Kidney (tissue), 14 donors: ENCODE measurements around the gene CRACDL. TPM values are rescaled to one million over a fixed set of nuclear protein-coding genes. Genes with fewer than 3 reads are reported as not detected.

Source experiments
- DNase-seq, 5 donors: peaks; one replicate each; pipeline ENCODE4 v3.0.0-alpha.2; 2013 to 2020
- FAIRE-seq: peaks from 2 replicates; lab custom pipeline; 2012; peaks lifted over from hg19 to GRCh38; lab: Jason Lieb, UNC
- H3K27ac ChIP-seq, 2 donors: one replicate each; pipeline ENCODE4 v1.7.0; 2013; ENCODE audit warnings: low read depth in 2 of 2, low read length in 2 of 2, inconsistent platforms in 1 of 2
- H3K27me3 ChIP-seq: one replicate; pipeline ENCODE4 v1.7.1; 2013; ENCODE audit warnings: low read length, inconsistent platforms; ENCODE audit not compliant: control insufficient read depth, insufficient read depth
- H3K36me3 ChIP-seq, 3 donors: one replicate each; pipeline versions ENCODE4 v1.7.0 to v1.7.1; 2013; ENCODE audit warnings: low read length in 3 of 3, control low read depth in 1 of 3, inconsistent platforms in 1 of 3; ENCODE audit not compliant: insufficient read depth in 3 of 3, control insufficient read depth in 2 of 3
- H3K4me1 ChIP-seq, 3 donors: one replicate each; pipeline versions ENCODE4 v1.7.0 to v1.7.1; 2013; ENCODE audit warnings: low read length in 3 of 3, inconsistent platforms in 1 of 3, low read depth in 1 of 3; ENCODE audit not compliant: control insufficient read depth in 2 of 3, insufficient read depth in 2 of 3
- H3K4me3 ChIP-seq, 3 donors: one replicate each; pipeline versions ENCODE4 v1.7.0 to v1.8.1; 2013; ENCODE audit warnings: low read length in 3 of 3, control low read depth in 1 of 3, inconsistent platforms in 1 of 3
- H3K9ac ChIP-seq, 3 donors: one replicate each; pipeline versions ENCODE4 v1.7.0 to v1.7.1; 2013; ENCODE audit warnings: low read length in 3 of 3, control low read depth in 1 of 3, inconsistent platforms in 1 of 3
- H3K9me3 ChIP-seq, 3 donors: one replicate each; pipeline versions ENCODE4 v1.7.0 to v1.7.1; 2013; ENCODE audit warnings: low read length in 3 of 3, control low read depth in 1 of 3, inconsistent platforms in 1 of 3; ENCODE audit not compliant: control insufficient read depth in 2 of 3, insufficient read depth in 1 of 3
- intact Hi-C: fragments of 100-400 bp; cut with DNase I; formaldehyde crosslinking; loops from one replicate; pipeline ENCODE4 v1.11.1; 2022
- polyA plus RNA-seq: library from polyadenylated mRNA; stranded (reverse); fragments of 350-450 nt; fragmentation: Illumina TruSeq; extraction: RNeasy Lipid Tissue Mini Kit (QIAGEN cat#74804); gene quantifications from one replicate; pipeline ENCODE4 v1.2.3, GENCODE V29; 2014; ENCODE audit warnings: low read depth, low replicate concordance; ENCODE audit not compliant: insufficient read depth
- total RNA-seq: library from RNA; stranded (reverse); fragmentation: NEBNext Ultra II Directional; extraction: Animal tissue kit (Norgen Biotek cat#: 25700); gene quantifications from one replicate; pipeline ENCODE4 v1.2.1, GENCODE V29; 2021
- TF ChIP-seq, protein P1 (sequence below): IDR thresholded peaks from 3 replicates; pipeline ENCODE4 v1.5.1; 2012; ENCODE audit warnings: mild to moderate bottlenecking, moderate library complexity, borderline replicate concordance; ENCODE audit not compliant: insufficient read depth; ENCODE audit errors: extremely low read depth
- donor health status: control.
- donor health status: control.
- donor health status: control.
- donor health status: control.
- donor health status: control.
- donor health status: DM: yes; HTN: yes; CAD: no.
- donor health status: Normal renal cell carcinoma (clear cell type).

Gene CRACDL
- total and polyA plus RNA-seq, 2 donors from 2014 or later, result 4.3 to 14.8 TPM

DNA sequence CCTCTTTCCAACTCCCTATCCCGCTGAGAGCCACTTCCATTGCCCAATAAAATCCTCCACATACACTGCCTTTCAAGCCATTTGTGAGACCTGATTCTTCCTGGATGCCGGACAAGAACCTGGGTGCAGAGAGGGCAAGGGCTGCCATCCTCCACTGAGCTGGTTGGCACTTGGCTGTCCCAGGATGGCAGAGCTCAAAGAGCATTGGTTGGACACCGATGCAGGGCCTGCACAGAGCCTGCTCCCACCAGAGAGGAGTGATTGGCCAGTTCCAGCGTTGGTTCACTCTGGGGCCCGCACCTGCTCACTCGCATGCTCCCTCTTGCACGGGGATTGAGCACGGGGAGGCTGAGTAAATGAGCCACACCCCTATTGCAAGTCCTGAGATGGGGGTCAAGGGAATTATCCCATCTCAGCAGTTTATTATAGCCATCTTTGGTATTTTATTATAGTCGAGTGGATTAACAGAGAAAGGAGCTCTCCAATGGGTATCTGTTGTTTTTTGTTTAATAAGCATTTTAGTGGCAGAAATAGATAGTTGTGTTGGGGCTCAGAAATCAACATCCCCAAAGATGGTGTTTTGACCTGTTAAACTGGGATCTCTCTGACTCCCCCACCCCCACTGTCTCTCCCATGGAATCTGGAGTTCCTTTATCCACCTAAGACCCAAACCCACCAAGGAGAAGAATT is 185.3 kb downstream of the CRACDL start:
- Histone ChIP-seq H3K4me1 (no peaks in the 10 kb centered on the region), H3K27me3 (no peaks in the 10 kb centered on the region), H3K9ac (no peak overlapping the region), H3K9me3 (no peaks in the 10 kb centered on the region), H3K4me3 (no peak overlapping the region), H3K36me3 (no peaks in the 10 kb centered on the region), H3K27ac (no peak overlapping the region)
- DNase-seq (no peak), FAIRE-seq (no peak)
- intact Hi-C loops, result no loop called here
- TF ChIP-seq, protein P1, sequence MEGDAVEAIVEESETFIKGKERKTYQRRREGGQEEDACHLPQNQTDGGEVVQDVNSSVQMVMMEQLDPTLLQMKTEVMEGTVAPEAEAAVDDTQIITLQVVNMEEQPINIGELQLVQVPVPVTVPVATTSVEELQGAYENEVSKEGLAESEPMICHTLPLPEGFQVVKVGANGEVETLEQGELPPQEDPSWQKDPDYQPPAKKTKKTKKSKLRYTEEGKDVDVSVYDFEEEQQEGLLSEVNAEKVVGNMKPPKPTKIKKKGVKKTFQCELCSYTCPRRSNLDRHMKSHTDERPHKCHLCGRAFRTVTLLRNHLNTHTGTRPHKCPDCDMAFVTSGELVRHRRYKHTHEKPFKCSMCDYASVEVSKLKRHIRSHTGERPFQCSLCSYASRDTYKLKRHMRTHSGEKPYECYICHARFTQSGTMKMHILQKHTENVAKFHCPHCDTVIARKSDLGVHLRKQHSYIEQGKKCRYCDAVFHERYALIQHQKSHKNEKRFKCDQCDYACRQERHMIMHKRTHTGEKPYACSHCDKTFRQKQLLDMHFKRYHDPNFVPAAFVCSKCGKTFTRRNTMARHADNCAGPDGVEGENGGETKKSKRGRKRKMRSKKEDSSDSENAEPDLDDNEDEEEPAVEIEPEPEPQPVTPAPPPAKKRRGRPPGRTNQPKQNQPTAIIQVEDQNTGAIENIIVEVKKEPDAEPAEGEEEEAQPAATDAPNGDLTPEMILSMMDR, result no peak

DNA sequence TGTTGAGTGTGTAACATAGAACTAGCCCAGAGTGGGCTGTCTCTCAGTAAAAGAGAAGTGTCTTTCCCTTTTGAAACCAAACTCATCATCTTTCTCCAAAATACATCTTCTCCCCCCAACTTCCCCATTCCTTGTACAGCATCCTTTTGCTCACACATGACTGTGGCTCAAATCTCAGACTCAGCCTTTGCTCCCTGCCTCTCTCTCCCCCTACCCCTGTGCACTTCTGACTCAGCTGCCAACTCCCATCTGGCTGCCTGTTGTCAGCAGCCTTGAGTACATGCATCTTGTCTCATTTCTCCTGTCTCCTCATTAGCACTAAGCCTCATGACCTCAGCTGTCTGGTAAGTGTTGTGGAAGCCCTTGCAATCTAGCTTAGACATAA is 187.0 kb downstream of the CRACDL start:
- FAIRE-seq, result no peak
- peaks cover 0 to 4% (median 4%) of the 10 kb centered on the region in 3 donors for H3K4me1 ChIP-seq
- TF ChIP-seq, protein P1, result no peak
- peak in 1 of 5 donors; percentile 51 for DNase-seq
- intact Hi-C loops, result no loop called here
- no peak overlapping the region for H3K4me3 ChIP-seq
- H3K9ac ChIP-seq, result no peak overlapping the region
- H3K27ac ChIP-seq, result no peak overlapping the region
- H3K27me3 ChIP-seq, result no peaks in the 10 kb centered on the region
- no peaks in the 10 kb centered on the region for H3K36me3 ChIP-seq
- no peaks in the 10 kb centered on the region for H3K9me3 ChIP-seq

DNA sequence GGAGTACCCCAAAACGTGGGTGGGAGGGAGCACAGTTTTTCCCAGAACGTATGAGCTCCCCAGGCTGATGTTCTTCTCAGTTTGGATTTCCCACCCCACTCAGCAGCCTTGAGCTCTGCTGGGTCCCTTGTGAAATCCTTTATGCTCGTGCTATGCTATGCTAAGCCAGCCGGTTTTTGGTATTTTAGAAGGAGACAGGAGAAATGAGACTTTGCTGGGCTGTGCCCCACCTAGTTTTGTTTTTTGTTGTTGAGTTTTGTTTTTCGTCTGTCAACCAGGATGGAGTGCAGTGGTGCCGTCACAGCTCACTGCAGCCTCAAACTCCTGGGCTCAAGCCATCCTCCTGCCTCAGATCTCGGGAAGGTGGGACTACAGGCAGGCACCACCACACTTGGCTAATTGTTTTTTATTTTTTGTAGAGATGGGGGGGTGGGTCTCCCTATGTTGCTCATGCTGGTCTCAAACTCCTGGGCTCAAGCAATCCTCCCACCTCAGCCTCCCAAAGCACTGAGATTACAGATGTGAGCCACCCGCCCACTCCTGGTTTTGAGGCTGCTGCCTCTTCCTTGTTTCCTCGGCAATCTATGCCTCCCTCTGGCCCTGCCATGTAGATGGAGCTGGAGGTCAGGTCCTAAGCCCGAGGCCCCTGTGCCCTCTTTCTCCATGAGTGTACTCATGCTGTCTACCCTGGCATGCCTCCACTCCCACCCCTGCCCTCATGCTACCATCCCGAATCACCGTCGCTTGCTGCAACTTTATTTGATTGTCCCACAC is 187.5 kb downstream of the CRACDL start:
- no peaks in the 10 kb centered on the region for H3K27me3 ChIP-seq
- H3K4me1 ChIP-seq, result peaks cover 0 to 4% (median 4%) of the 10 kb centered on the region in 3 donors
- TF ChIP-seq, protein P1, result no peak
- no peak for FAIRE-seq
- no peak for DNase-seq
- H3K9ac ChIP-seq, result no peak overlapping the region
- no peak overlapping the region for H3K27ac ChIP-seq
- intact Hi-C loops, result no loop called here
- no peaks in the 10 kb centered on the region for H3K9me3 ChIP-seq
- no peaks in the 10 kb centered on the region for H3K36me3 ChIP-seq
- no peak overlapping the region for H3K4me3 ChIP-seq
